GM21529 (cell line): ENCODE results near the gene A4GALT.
"Not testable (repeated sequence)": the region's sequence is repeated elsewhere in the genome, so short reads cannot be mapped to it uniquely, and the experiment has no call there.

ENCODE experiments used
- ATAC-seq: cut with Tn5 transposase; IDR thresholded peaks from one replicate; pipeline ENCODE4 v1.9.1; 2021; ENCODE audit not compliant: unreplicated experiment

The A4GALT gene, protein sequence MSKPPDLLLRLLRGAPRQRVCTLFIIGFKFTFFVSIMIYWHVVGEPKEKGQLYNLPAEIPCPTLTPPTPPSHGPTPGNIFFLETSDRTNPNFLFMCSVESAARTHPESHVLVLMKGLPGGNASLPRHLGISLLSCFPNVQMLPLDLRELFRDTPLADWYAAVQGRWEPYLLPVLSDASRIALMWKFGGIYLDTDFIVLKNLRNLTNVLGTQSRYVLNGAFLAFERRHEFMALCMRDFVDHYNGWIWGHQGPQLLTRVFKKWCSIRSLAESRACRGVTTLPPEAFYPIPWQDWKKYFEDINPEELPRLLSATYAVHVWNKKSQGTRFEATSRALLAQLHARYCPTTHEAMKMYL

DNA sequence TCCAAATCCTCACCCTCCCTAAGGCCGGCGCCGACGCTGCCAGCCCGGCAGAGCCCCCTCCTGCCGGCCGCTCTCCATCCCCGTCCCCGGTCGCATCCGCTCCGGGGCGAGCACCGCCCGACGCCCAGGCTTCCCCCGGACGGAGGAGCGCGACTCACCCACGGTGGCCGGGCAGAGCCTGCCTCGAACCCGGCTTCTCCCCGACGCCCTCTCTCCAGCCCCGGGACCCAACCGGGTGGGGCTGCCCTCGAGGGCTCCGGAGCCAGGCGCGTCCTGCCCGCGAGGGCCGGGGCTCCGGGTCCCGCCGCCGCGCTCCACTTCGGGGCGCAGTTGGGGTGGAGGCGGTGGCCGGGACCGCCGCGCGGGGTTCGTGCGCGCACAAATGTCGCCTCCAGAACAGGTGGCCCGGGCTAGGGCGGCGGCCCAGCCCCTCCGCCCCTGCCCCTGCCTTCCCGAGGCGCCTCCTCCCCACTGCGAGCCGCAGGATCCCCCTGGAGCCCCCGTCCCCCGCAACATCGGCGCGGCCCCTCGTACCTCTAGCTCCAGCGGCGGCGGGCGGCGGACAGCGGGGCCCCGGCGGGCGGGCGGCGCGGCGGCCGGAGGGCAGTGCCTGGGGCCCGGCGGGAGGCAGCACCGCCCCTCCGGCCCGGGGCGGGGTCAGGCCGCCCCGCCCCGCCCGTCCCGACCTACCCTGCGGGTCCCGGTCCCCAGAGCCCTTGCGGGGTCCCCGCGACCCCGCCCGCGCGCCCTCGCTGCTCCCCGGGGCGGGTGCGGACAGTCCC lies at the start of gene A4GALT:
TSS of gene A4GALT (minus strand) at position 608 of the 782 bp plus-strand sequence. CDS start 26,919 bp downstream, outside the sequence.
- ATAC-seq = no peak

DNA sequence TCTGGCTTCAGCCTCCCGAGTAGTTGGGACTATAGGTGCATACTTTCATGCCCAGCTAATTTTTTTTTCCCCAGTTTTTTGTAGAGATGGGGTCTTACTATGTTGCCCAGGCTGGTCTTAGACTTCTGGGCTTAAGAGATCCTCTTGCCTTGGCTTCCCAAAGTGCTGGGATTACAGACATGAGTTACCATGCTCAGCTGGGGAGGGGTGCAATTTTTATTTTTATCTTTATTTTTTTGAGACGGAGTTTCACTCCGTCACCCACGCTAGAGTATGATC lies 49.7 kb upstream of the A4GALT start:
- no peak for ATAC-seq

DNA sequence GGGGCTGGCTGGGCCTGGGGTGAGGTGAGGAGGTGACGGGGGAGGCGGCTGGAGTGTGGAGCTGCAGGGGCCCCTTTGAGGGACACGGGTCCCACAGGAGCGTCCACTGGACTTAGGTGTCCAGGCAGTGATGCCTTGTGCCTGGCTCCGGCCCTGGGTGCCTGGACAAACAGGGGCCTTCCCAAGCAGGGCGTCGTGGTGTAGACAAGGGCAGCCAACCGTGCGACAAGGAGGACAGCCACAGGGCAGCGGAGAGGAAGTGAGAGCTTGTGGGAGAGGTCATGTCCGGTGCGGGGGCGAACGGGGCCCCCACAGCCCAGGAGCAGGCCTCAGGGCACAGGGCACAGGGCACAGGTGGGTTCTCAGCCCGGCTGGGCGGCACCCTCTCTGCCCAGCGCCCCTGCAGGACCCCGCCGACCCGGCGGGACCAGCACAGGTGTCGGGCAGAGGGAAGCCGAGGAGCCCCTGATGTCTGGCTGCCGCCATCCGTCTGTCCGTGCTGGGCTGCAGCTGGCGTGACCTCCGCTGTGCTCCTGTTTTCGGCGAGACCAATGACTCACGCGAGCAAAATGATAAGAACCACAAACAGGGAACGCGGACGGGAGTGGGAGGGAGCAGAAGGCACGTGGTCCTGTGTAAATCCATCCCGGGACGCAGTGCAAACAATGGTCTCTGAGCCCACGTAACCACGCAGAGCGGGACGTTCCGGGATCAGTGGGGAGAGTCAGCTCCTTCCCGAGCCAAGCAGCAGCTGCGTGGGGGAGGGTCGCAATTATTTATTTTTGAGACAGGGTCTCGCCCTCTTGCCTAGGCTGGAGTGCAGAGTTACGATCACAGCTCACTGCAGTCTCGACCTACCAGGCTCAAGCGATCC lies 49.1 kb upstream of the A4GALT start:
- ATAC-seq = peak; percentile 82

DNA sequence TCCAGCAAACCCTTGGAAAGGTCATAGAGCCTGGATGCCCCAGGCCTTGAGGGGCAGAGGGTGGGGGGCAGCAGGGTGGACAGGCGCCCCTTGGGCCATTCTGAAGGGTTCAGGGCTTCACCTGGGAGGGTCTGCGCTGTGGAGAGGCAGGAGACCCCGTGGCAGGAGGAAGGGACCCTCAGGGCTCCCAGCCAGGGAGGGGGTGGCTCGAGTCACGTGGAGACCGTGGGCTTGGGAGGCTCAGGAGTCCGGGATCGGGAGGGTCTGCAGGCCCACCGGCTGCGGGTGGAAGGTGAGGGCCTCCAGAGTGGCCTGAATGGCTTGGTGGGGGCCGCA lies 48.5 kb upstream of the A4GALT start:
- no peak for ATAC-seq

DNA sequence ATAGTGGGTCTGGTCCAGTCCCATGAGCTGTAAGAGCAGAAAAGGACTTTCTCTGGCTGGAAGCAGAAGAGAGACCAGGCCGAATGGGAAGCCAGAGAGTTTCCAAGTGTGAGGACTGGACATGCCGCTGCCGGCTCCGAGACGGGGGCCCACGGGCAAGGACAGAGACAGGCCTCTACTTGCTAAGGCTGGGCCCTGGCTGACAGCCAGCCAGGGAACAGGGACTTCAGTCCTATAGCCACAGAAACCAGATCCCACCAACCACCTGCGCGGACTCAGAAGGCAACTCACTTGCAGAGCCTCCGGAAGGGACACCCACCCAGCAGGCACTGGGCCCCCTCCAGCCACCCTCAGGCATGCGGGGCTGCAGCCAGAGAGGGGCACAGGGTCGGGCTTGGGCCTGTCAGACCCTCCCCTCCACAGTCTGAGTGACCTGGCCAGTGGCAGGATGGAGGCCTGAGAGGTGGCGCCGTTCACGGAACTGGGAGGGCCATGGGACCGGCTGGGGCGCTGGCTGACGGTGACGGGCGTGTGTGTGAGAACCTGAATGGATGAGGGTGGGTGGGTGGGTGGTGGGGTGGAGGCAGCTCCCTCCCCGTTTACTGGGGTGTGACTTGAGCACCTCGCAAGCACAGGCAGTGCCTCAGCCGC lies 47.8 kb upstream of the A4GALT start:
- ATAC-seq = no peak

DNA sequence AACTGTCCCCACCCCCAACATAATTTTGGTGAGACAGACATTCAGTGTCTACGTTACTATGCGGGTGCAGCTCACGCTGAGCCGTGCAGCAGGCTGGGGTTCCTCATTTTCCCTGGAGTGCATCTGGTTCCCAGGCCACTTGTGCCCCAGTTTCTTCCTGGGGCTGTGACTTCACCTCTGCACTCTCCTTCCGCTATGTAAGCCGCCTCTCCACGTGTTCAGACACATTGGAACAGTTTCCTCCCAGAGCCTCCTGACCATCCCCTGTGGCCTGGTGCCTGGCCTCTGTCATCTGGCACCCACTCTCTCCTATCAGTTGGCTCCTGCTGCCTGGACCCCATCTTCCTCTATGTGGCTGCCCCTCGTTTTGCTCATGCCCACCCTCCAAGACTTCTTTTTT lies 46.2 kb upstream of the A4GALT start:
- no peak for ATAC-seq

DNA sequence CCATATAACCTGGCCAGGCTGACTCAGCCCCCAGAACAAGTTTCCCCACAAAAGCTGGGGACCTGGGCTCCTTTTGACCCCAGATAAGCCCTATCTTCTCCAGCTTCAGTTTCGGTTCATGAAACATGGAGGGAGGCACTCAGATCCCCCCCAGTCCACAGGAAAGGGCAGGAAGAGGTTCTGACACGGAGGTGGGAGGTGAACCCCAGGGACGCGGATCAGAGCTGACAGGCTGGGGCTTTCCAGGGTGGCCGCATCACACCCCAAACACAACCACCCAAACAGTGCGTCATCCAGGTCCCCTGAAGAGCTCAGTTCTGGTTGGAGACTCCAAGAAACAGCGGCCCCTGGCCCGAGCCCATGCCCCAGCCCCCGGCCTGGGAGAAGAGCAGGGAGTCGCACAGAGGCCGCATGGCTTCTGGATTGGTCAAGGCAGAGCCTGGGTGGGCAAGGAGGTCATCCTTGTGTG lies 44.3 kb upstream of the A4GALT start:
- no peak for ATAC-seq

DNA sequence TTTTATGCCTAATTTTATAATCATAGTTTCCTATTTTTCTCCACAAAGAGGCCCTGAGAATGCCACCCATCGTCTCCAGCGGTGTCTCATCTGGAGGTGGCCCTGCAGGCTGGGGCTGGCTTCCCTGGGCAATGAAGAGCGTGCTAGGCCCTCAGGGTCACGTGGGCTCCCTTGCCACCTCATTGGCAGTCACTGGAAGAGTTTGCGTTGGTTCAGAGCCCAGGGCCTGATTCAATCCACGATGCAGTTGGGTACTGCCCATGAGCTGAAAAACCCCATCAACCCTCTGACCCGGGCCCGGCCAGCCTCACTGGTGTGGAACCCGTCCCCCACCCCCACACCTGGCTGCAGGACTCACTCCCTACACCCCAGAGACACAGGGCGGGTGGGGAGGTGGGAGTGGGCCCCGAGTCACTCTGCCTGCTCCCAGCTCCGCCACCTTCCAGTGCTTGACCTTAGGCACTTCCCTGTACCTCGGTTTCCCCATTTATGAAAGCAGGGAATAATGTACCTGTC lies 43.4 kb upstream of the A4GALT start:
- ATAC-seq = no peak

DNA sequence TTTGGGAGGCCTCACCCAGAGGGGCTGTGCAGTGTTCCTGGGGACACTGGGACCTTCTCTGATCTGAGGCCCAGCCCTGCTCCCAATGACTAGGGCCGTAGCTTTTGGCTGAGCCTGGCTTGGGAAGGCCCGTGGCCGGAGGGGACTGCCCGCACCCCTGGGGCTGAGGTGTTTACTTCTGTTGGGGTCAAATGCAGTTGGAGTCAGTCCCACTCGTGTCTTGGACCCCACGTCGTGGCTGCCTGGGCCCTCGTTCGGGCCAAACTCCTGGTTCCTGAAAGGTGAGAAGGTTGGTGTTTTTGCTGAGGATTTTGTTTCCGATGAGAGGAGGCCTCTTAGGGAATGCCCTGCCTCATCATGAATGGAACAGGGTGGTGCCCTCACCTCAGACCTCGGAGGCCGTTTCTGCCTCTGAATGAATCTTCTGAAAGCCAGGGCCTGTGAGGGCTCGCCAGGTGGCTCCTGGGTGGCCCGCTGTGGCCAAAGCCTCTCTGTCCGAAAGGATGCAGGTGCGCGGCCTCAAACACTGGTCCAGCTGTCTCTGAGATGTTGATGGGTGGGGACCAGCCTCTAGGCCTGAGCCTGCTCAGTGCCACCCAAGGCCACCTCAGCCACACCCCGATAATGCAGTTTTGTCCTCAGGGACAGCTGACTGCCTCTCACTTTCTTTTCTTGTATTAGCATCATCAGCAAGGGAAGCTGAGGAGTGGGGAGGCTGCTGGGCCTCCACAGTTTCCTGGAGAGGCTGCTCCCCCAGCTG lies 40.3 kb upstream of the A4GALT start:
- ATAC-seq = no peak

DNA sequence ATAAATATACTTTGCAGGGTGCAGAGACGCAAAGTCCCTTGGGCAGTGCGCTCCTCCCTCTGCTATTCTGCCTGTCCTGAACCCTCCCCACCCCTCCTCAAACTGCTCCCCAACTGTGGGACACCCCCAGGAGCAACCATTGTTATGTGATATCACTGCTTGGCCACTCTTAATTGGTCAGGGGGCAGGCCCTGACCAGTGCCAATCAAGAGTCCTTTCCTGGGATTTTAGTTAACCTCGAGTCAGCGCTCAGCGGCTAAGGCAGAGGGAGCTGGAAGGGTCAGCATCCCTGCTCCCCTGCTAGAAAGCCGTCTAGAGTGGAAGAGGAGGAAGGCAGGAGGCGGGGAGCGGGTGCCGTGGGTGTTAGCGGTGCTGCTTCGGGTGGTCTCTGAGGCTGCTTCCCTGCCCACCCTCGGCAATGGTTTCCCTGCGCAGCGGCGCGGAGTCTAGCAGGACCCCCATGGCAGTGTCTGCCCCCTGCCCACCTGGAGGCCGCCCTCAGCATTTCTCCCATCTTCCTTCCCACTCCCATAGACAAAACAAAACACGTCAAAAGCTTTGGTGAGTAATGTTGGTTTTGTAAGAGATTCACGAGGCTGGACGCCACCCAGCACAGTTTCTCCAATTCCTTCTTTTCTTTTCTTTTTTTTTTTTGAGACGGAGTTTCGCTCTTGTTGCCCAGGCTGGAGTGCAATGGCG lies 38.4 kb upstream of the A4GALT start:
- ATAC-seq = no peak

DNA sequence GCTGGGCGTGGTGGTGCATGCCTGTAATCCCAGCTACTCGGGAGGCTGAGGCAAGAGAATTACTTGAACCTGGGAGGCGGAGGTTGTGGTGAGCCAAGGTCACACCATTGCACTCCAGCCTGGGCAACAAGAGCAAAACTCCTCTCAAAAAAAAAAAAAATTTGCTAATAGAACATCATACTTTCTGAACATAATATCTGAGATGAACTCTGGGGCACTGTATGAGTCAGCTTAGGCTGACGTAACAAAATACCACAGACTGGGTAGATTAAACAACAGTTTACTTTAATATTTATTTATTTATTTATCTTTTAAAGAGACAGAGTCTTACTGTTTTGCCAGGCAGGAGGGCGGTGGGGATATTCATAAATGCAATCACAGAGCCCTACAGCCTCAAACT lies 34.9 kb upstream of the A4GALT start:
- ATAC-seq = not testable (repeated sequence)

DNA sequence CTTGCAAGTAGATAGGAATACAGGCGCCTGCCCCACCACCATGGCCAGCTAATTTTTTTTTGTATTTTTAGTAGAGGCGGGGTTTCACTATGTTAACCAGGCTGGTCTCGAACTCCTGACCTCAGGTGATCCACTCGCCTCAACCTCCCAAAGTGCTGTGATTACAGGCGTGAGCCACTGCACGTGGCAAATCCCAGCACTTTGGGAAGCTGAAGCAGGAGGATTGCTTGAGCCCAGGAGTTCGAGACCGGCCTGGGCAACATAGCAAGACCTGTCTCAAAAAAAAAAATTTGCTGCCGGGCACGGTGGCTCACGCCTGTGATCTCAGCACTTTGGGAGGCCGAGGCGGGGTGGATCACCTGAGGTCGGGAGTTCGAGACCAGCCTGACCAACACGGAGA lies 34.5 kb upstream of the A4GALT start:
- not testable (repeated sequence) for ATAC-seq

DNA sequence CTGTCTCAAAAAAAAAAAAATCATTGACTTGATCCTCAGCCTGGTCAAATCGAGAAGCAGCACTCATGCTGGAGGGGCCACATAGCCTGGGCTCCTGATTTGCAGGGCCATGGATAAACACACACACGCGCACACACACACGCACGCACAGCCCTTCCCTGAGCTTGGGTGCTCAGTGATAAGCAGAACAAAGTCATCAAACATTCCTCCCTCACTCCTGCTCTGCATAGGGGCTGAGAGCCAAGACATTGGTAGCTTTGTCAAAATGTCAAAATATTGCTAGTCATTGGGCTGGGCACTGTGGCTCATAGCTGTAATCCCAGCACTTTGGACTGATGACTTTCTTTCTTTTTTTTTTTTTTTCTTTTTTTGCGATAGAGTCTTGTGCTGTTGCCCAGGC lies 34.0 kb upstream of the A4GALT start:
- no peak for ATAC-seq

DNA sequence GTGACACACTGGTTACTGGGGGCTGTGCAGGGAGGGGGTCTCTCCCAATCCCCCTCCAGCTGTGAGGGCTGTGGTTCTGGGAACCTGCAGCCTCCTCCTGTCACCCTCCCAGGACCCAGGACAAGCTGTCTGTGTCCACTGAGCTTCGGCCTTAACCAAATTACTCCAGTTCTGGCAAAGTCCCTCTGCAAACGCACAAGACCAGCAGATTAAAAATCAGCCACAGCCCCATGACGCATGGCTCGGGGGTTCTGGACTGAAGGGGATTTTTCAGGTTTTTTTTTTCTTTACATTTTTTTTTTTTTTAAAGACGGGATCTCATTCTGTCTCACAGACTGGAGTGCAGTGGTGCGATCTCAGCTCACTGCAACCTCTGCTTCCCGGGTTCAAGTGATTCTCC lies 32.2 kb upstream of the A4GALT start:
- ATAC-seq = no peak

DNA sequence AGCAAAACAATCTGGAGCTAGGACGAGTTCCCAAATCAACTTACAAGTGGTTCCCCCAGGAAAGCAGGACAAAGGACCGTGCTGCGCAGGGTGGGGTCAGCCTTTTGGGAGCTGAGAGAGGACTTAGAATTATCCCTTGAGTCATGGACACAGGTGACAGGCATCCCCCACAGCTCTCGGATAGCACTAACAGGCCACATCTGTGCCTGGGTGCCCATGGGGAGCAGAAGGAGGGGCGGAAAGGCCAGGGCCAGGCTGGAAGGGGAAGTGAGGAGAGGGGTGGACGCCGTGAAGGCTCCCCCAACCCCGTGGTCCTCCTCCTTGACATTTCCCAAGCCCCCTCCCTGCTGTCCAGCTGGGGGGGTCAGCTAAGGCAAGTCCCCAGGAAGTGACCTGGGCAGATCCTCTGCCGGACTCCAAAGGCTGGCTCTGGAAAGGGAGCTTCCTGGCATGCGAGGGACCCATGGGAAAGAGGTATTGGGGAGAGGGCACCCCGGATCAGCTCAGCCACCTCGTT lies 31.6 kb upstream of the A4GALT start:
- ATAC-seq = no peak

DNA sequence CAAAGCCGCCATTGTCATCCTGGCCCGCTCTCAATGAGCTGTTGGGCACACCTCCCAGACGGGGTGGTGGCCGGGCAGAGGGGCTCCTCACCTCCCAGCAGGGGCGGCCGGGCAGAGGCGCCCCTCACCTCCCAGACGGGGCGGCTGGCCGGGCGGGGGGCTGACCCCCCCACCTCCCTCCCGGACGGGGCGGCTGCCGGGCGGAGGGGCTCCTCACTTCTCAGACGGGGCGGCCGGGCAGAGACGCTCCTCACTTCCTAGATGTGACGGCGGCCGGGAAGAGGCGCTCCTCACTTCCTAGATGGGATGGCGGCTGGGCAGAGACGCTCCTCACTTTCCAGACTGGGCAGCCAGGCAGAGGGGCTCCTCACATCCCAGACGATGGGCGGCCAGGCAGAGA lies 29.8 kb upstream of the A4GALT start:
- ATAC-seq = not testable (repeated sequence)

DNA sequence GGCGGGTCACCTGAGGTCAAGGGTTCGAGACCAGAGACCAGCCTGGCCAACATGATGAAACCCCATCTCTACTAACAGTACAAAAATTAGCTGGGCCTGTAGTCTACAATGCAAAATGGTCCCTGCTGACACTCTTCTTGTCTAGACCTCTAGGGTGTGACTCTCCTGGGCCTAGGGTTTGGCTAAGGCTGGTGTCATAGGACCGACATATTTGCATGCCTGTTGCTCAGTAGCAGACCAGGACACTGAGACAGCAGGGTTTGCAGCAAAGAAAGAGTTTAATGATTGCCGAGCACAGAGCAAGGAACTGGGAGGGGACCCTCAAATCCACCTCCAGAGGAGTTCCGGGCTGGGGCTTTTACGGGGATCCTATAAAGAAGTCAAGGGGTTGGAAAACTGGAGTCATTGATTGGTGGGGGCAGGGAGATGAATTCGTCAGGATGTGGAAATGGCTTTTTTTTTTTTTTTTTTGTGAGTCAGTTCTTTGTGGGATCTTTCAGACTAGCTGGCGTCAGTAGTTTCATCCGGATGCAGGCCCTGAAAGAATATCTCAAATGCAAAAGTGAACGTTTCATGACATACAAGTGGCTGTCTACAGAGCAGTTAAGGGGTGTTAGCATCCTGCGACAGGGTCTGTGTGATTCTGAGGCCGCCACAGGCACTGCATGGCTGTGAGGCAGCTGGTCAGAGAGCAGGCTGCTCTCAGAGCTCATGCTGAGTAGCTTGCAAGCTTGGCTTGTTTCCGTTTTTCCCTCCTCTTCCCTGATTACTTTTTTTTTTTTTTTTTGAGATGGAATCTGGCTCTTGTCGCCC lies 27.2 kb upstream of the A4GALT start:
- no peak for ATAC-seq

DNA sequence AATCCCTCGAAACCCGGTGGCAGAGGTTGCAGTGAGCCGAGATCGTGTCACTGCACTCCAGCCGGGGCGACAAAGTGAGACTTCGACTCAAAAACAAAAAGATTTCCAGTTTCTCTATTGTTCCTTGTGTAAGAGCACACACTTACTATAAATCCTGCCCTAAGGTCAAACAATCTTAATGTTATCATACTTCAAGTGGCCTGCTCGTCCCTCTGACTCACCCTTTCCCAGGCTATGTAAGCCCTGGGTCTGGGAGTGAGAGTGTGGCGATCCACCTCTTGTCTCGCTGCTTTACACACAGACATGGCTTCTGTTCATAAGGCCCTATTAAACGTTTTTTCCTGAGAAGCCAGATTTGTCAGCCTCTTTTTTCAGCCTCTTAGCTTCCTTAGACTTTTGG lies 24.4 kb upstream of the A4GALT start:
- ATAC-seq = no peak
